ENCODE data around the gene AGAP3.

- no peak for TF ChIP-seq EZH2phosphoT487 (IDR thresholded peaks at IDR 0.05; ENCODE audit: insufficient read depth, low read depth)
- no peak for TF ChIP-seq EZH2 (IDR thresholded peaks at IDR 0.05; ENCODE audit: insufficient read depth, poor library complexity, severe bottlenecking)
These were observed 37.7 kb downstream of the AGAP3 start for GRCh38 chr7:151123822-151124464.

Measured in GM23248 (cell line).